Caco-2 (cell line): ENCODE data around the gene RSL24D1. TPM values are rescaled to one million over a fixed set of nuclear protein-coding genes. Genes with fewer than 3 reads are reported as not detected.

Source experiments
- BruUV-seq: library from RNA; stranded (reverse); fragments of 400-500 nt; replicated peaks from 2 replicates; lab custom pipeline; 2021; lab: Mats Ljungman, UMichigan
- CTCF ChIA-PET: fragments of 300-600 bp; sonication (Branson Sonifier 250); formaldehyde crosslinking; loops from one replicate; lab custom pipeline; 2022; ENCODE audit warnings: antibody characterized with exemption; lab: Charles Lee
- POLR2A ChIA-PET: fragments of 300-600 bp; sonication (Branson Sonifier 250); formaldehyde crosslinking; loops from one replicate; lab custom pipeline; 2022; ENCODE audit warnings: antibody characterized with exemption; lab: Charles Lee
- DNase-seq, 2 experiments: peaks; one replicate each; pipeline versions ENCODE4 v3.0.0 to v3.0.0-alpha.2; 2020 to 2022
- H3K27me3 ChIP-seq: replicated peaks from 2 replicates; pipeline ENCODE4 v1.6.0; 2011; ENCODE audit warnings: low read length; ENCODE audit not compliant: control insufficient read depth, insufficient read depth
- H3K36me3 ChIP-seq: 2 replicates; pipeline ENCODE4 v1.5.1; 2011; ENCODE audit warnings: low read length; ENCODE audit not compliant: control insufficient read depth, insufficient read depth
- H3K4me1 ChIP-seq: fragments of 250-450 bp; sonication (Bioruptor Pico); 2 replicates; pipeline ENCODE4 v1.5.1; 2020; ENCODE audit warnings: mild to moderate bottlenecking
- H3K4me3 ChIP-seq: 2 replicates; pipeline ENCODE4 v1.5.1; 2011; ENCODE audit warnings: low read depth, mild to moderate bottlenecking, control low read depth, low read length
- H3K9me3 ChIP-seq: fragments of 250-450 bp; sonication (Bioruptor Pico); 2 replicates; pipeline ENCODE4 v1.5.1; 2020; ENCODE audit warnings: mild to moderate bottlenecking, moderate library complexity
- H3K27ac Mint-ChIP-seq: one replicate; pipeline ENCODE4 v1.8.0; 2022; ENCODE audit warnings: mixed read lengths; ENCODE audit not compliant: unreplicated experiment
- H3K27me3 Mint-ChIP-seq: one replicate; pipeline ENCODE4 v1.8.0; 2022; ENCODE audit warnings: mixed read lengths; ENCODE audit not compliant: insufficient read depth, unreplicated experiment
- H3K36me3 Mint-ChIP-seq: one replicate; pipeline ENCODE4 v1.8.0; 2022; ENCODE audit warnings: mild to moderate bottlenecking, mixed read lengths; ENCODE audit not compliant: insufficient read depth, unreplicated experiment
- H3K4me1 Mint-ChIP-seq: one replicate; pipeline ENCODE4 v1.8.0; 2022; ENCODE audit warnings: low read depth, mixed read lengths; ENCODE audit not compliant: unreplicated experiment
- H3K4me3 Mint-ChIP-seq: one replicate; pipeline ENCODE4 v1.8.0; 2022; ENCODE audit warnings: mild to moderate bottlenecking, moderate library complexity, mixed read lengths; ENCODE audit not compliant: unreplicated experiment
- H3K9me3 Mint-ChIP-seq: one replicate; pipeline ENCODE4 v1.8.0; 2022; ENCODE audit warnings: mixed read lengths; ENCODE audit not compliant: unreplicated experiment
- intact Hi-C: fragments of 100-400 bp; cut with micrococcal nuclease; formaldehyde crosslinking; loops from one replicate; pipeline ENCODE4 v1.10.0; 2022; ENCODE audit not compliant: unreplicated experiment
- total RNA-seq: library from RNA; stranded (reverse); gene quantifications from 2 replicates; pipeline ENCODE4 v1.2.3, GENCODE V29; 2022
- TF ChIP-seq, protein P1 (sequence below), 2 experiments: fragments of 200-600 bp in 1 of 2; IDR thresholded peaks; 1 replicate in 1 of 2; 2 replicates in 1 of 2; pipeline versions ENCODE4 v1.5.1 to v1.8.0; 2011 to 2022; ENCODE audit warnings: antibody characterized with exemption in 1 of 2, control low read depth in 1 of 2, inconsistent platforms in 1 of 2, low read depth in 1 of 2, low read length in 1 of 2, mild to moderate bottlenecking in 1 of 2, moderate library complexity in 1 of 2; ENCODE audit not compliant: insufficient read depth in 1 of 2, severe bottlenecking in 1 of 2, unreplicated experiment in 1 of 2

Gene RSL24D1
- total RNA-seq, 1 experiment from 2014 or later = 124 TPM

DNA sequence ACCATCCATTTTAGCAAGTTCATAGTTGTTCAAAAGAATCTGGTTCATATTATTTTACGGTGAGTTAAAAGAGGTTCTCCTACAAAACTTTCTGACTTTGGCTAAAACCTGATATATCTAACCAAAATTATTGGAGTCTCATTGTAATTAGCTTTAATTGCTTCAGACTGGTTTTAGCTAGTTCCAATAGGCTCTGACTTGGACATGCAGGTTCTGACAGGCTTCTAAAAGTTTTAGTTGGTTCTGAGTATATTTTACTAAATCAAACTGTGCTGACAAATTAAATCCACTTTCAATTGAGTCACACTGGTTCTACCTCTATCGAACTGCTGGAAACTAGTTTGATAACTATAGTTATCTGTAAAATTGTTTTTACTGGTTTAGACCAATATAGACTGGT lies 42.1 kb upstream of the RSL24D1 start:
- Mint-ChIP-seq H3K9me3 (no peaks in the 10 kb centered on the region), H3K27ac (no peak overlapping the region), H3K27me3 (no peaks in the 10 kb centered on the region), H3K4me1 (peaks cover 15% of the 10 kb centered on the region), H3K36me3 (no peaks in the 10 kb centered on the region), H3K4me3 (no peak overlapping the region)
- intact Hi-C loops = no loop called here
- Histone ChIP-seq H3K36me3 (no peaks in the 10 kb centered on the region), H3K9me3 (no peaks in the 10 kb centered on the region), H3K27me3 (no peaks in the 10 kb centered on the region), H3K4me3 (no peak overlapping the region), H3K4me1 (peaks cover 9% of the 10 kb centered on the region)
- DNase-seq = no peak
- TF ChIP-seq, protein P1, sequence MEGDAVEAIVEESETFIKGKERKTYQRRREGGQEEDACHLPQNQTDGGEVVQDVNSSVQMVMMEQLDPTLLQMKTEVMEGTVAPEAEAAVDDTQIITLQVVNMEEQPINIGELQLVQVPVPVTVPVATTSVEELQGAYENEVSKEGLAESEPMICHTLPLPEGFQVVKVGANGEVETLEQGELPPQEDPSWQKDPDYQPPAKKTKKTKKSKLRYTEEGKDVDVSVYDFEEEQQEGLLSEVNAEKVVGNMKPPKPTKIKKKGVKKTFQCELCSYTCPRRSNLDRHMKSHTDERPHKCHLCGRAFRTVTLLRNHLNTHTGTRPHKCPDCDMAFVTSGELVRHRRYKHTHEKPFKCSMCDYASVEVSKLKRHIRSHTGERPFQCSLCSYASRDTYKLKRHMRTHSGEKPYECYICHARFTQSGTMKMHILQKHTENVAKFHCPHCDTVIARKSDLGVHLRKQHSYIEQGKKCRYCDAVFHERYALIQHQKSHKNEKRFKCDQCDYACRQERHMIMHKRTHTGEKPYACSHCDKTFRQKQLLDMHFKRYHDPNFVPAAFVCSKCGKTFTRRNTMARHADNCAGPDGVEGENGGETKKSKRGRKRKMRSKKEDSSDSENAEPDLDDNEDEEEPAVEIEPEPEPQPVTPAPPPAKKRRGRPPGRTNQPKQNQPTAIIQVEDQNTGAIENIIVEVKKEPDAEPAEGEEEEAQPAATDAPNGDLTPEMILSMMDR (IDR thresholded peaks at IDR 0.05; ENCODE audit: insufficient read depth in 1 of 2, low read depth in 1 of 2, low read length in 1 of 2, severe bottlenecking in 1 of 2, unreplicated experiment in 1 of 2) = no peak
- POLR2A ChIA-PET = no interaction called here
- BruUV-seq = no TSS peak
- CTCF ChIA-PET = no interaction called here

DNA sequence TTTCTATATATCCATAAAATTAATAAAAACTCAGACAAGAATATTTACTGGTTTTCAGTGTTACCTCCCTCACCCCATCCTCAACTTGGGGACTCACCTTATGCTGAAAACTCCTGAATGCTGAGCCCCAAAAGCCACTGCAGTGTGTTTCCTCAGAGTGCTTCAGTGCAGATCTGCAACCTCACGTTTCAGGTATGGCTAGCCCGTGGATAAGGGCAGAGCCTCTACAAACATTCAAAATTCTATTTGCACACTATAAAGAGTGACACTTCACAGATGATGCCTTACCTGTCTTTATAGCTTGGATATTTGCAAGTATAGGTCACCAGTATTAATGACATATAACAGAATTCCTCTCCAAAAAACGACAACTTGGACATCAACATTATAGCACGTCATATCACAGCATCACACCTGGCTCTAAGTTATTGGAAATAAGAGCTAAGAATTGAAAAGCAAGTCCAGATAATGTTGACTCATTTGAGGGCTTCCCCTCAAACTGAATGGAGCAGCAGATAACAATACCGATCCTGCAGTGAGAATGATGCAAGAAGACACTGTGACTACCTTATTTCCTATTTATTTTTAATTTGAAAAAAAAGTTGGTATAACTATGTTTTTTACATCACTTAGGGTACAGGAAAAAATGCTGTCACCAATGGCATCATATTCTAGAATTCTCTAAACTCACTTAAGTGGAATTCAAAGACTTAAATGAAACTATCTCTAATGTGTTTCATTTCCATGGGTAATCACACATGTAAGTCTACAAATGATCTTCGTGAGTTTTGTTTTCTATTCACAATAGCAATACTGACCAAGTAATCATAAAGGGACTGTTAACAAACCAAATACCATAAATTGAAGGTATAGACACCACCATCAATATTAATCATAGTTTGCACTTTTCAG lies 40.7 kb upstream of the RSL24D1 start:
- no peaks in the 10 kb centered on the region for H3K36me3 ChIP-seq
- peaks cover 10% of the 10 kb centered on the region for H3K4me1 ChIP-seq
- no peaks in the 10 kb centered on the region for H3K27me3 ChIP-seq
- no TSS peak for BruUV-seq
- Mint-ChIP-seq H3K9me3 (no peaks in the 10 kb centered on the region), H3K4me1 (peaks cover 16% of the 10 kb centered on the region), H3K27me3 (no peaks in the 10 kb centered on the region), H3K36me3 (no peaks in the 10 kb centered on the region), H3K4me3 (no peak overlapping the region), H3K27ac (no peak overlapping the region)
- DNase-seq = no peak
- POLR2A ChIA-PET = no interaction called here
- H3K9me3 ChIP-seq = no peaks in the 10 kb centered on the region
- TF ChIP-seq, protein P1 (IDR thresholded peaks at IDR 0.05; ENCODE audit: insufficient read depth in 1 of 2, low read depth in 1 of 2, low read length in 1 of 2, severe bottlenecking in 1 of 2, unreplicated experiment in 1 of 2) = no peak
- intact Hi-C loops = no loop called here
- CTCF ChIA-PET = interaction anchor here (0.6 kb wide), 1 partner anchor 500 kb away, joined by 3 read pairs; no protein-coding TSS in a partner anchor
- H3K4me3 ChIP-seq = no peak overlapping the region

DNA sequence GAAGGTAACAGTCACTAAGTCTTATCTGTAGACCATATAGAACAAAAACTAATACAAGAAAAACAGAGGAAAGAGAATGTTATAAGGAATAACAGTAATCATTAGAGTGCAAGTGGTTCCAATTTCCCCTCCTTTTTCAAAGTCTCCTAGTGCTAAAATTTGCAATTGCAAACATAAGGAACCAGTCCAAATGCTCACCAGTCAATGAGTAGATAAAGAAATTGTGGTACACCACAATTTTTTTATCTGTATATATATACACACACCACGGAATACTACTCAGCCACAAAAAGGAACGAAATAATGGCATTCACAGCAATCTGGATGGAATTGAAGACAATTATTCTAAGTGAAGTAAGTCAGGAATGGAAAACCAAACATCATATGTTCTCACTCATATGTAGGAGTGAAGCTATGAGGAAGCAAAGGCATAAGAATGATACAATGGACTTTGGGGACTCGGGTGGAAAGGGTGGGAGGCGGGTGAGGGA lies 38.9 kb upstream of the RSL24D1 start:
- peaks cover 16% of the 10 kb centered on the region for H3K4me1 Mint-ChIP-seq
- H3K27ac Mint-ChIP-seq = no peak overlapping the region
- POLR2A ChIA-PET = no interaction called here
- TF ChIP-seq, protein P1 (IDR thresholded peaks at IDR 0.05; ENCODE audit: insufficient read depth in 1 of 2, low read depth in 1 of 2, low read length in 1 of 2, severe bottlenecking in 1 of 2, unreplicated experiment in 1 of 2) = no peak
- Histone ChIP-seq H3K4me1 (peaks cover 10% of the 10 kb centered on the region), H3K36me3 (no peaks in the 10 kb centered on the region), H3K4me3 (no peak overlapping the region), H3K9me3 (no peaks in the 10 kb centered on the region), H3K27me3 (no peaks in the 10 kb centered on the region)
- CTCF ChIA-PET = no interaction called here
- no peak overlapping the region for H3K4me3 Mint-ChIP-seq
- no TSS peak for BruUV-seq
- no peak for DNase-seq
- intact Hi-C loops = no loop called here
- no peaks in the 10 kb centered on the region for H3K36me3 Mint-ChIP-seq
- H3K27me3 Mint-ChIP-seq = no peaks in the 10 kb centered on the region
- no peaks in the 10 kb centered on the region for H3K9me3 Mint-ChIP-seq
